ENCODE measurements around the gene ZKSCAN1.

Gene ZKSCAN1

GRCh38 chr7:100038326-100038725, 22.9 kb downstream of the ZKSCAN1 start:
- no peak overlapping the region for H3K4me3 ChIP-seq (ENCODE audit: low read depth, low read length, poor library complexity, severe bottlenecking)
- no peaks in the 10 kb centered on the region for H3K79me2 ChIP-seq (ENCODE audit: insufficient read depth, low read length)
- no peak for TF ChIP-seq EZH2 (IDR thresholded peaks at IDR 0.05; ENCODE audit: borderline replicate concordance, low read length)
- TF ChIP-seq CTCF (IDR thresholded peaks at IDR 0.05; ENCODE audit: low read length) = no peak
- no peaks in the 10 kb centered on the region for H3K4me1 ChIP-seq (ENCODE audit: insufficient read depth, low read length, severe bottlenecking)
- no peak overlapping the region for H3K4me2 ChIP-seq (ENCODE audit: low read length)
- 0 out of 2 replicates have a peak, but pooled peaks cover 6% of the 10 kb centered on the region for H3F3A ChIP-seq (ENCODE audit: insufficient read depth, low read length)
- no peak overlapping the region for H3K27ac ChIP-seq (ENCODE audit: low read depth, low read length, poor library complexity, severe bottlenecking)
- H3K9ac ChIP-seq (ENCODE audit: low read length) = no peak overlapping the region
- H3K9me3 ChIP-seq (ENCODE audit: low read length) = peaks cover 5% of the 10 kb centered on the region; the same call in 1 of the 2 replicates
- no peaks in the 10 kb centered on the region for H3K27me3 ChIP-seq (ENCODE audit: insufficient read depth, low read length)
- peaks cover 46% of the 10 kb centered on the region for H3K36me3 ChIP-seq (ENCODE audit: insufficient read depth, low read length)
- no peaks in the 10 kb centered on the region for H4K20me1 ChIP-seq (ENCODE audit: insufficient read depth, low read length)
- H2AFZ ChIP-seq (ENCODE audit: low read length) = no peak overlapping the region
- no peaks in the 10 kb centered on the region for H3K9me2 ChIP-seq (ENCODE audit: low read depth, low read length)

- Histone ChIP-seq H2AFZ (ENCODE audit: low read length) (no peak overlapping the region), H3K4me1 (ENCODE audit: insufficient read depth, low read length, severe bottlenecking) (peaks cover 7% of the 10 kb centered on the region), H3F3A (ENCODE audit: insufficient read depth, low read length) (0 out of 2 replicates have a peak, but pooled peaks cover 6% of the 10 kb centered on the region), H3K9me2 (ENCODE audit: low read depth, low read length) (no peaks in the 10 kb centered on the region), H3K4me2 (ENCODE audit: low read length) (no peak overlapping the region), H4K20me1 (ENCODE audit: insufficient read depth, low read length) (no peaks in the 10 kb centered on the region), H3K27ac (ENCODE audit: low read depth, low read length, poor library complexity, severe bottlenecking) (no peak overlapping the region), H3K4me3 (ENCODE audit: low read depth, low read length, poor library complexity, severe bottlenecking) (no peak overlapping the region), H3K9ac (ENCODE audit: low read length) (no peak overlapping the region), H3K36me3 (ENCODE audit: insufficient read depth, low read length) (peaks cover 24% of the 10 kb centered on the region), H3K9me3 (ENCODE audit: low read length) (peaks cover 5% of the 10 kb centered on the region; the same call in 1 of the 2 replicates), H3K79me2 (ENCODE audit: insufficient read depth, low read length) (no peaks in the 10 kb centered on the region), H3K27me3 (ENCODE audit: insufficient read depth, low read length) (no peaks in the 10 kb centered on the region)
- TF ChIP-seq EZH2 (IDR thresholded peaks at IDR 0.05; ENCODE audit: borderline replicate concordance, low read length) (no peak), CTCF (IDR thresholded peaks at IDR 0.05; ENCODE audit: low read length) (no peak)
Observed at GRCh38 chr7:100040575-100040974, 25.2 kb downstream of the ZKSCAN1 start.

GRCh38 chr7:100044718-100045117, 29.3 kb downstream of the ZKSCAN1 start:
- no peaks in the 10 kb centered on the region for H4K20me1 ChIP-seq (ENCODE audit: insufficient read depth, low read length)
- H3K27ac ChIP-seq (ENCODE audit: low read depth, low read length, poor library complexity, severe bottlenecking) = no peak overlapping the region
- no peak overlapping the region for H3K9ac ChIP-seq (ENCODE audit: low read length)
- H3K9me2 ChIP-seq (ENCODE audit: low read depth, low read length) = no peaks in the 10 kb centered on the region
- H3K36me3 ChIP-seq (ENCODE audit: insufficient read depth, low read length) = no peaks in the 10 kb centered on the region
- H3K4me3 ChIP-seq (ENCODE audit: low read depth, low read length, poor library complexity, severe bottlenecking) = peak overlapping the region; percentile 24
- H3K4me1 ChIP-seq (ENCODE audit: insufficient read depth, low read length, severe bottlenecking) = peaks cover 17% of the 10 kb centered on the region
- no peaks in the 10 kb centered on the region for H3K27me3 ChIP-seq (ENCODE audit: insufficient read depth, low read length)
- no peaks in the 10 kb centered on the region for H3K79me2 ChIP-seq (ENCODE audit: insufficient read depth, low read length)
- H3K4me2 ChIP-seq (ENCODE audit: low read length) = peak overlapping the region; percentile 22
- H2AFZ ChIP-seq (ENCODE audit: low read length) = no peak overlapping the region
- H3F3A ChIP-seq (ENCODE audit: insufficient read depth, low read length) = 0 out of 2 replicates have a peak, but pooled peaks cover 1% of the 10 kb centered on the region
- peaks cover 5% of the 10 kb centered on the region; the same call in 1 of the 2 replicates for H3K9me3 ChIP-seq (ENCODE audit: low read length)
- TF ChIP-seq CTCF (IDR thresholded peaks at IDR 0.05; ENCODE audit: low read length) (peak; percentile 50), EZH2 (IDR thresholded peaks at IDR 0.05; ENCODE audit: borderline replicate concordance, low read length) (no peak)

Data from OCI-LY1 (cell line).